GM15510 (cell line): ENCODE results near the gene ARPP21.

Source experiments
- POLR2A ChIP-seq: IDR thresholded peaks from 3 replicates; pipeline ENCODE4 v1.6.1; 2011; ENCODE audit warnings: borderline replicate concordance; ENCODE audit not compliant: insufficient read length; ENCODE audit errors: extremely low read depth

Gene ARPP21

GRCh38 chr3:35639254-35640186, at the start of gene ARPP21:
Gene ARPP21 (plus strand): TSS chr3:35639525. CDS start chr3:35681752, 42,227 bp downstream.
- no peak for TF ChIP-seq POLR2A

GRCh38 chr3:35592589-35593295, 46.6 kb upstream of the ARPP21 start:
- TF ChIP-seq POLR2A = no peak

GRCh38 chr3:35594739-35595138, 44.6 kb upstream of the ARPP21 start:
- TF ChIP-seq POLR2A = no peak

DNA sequence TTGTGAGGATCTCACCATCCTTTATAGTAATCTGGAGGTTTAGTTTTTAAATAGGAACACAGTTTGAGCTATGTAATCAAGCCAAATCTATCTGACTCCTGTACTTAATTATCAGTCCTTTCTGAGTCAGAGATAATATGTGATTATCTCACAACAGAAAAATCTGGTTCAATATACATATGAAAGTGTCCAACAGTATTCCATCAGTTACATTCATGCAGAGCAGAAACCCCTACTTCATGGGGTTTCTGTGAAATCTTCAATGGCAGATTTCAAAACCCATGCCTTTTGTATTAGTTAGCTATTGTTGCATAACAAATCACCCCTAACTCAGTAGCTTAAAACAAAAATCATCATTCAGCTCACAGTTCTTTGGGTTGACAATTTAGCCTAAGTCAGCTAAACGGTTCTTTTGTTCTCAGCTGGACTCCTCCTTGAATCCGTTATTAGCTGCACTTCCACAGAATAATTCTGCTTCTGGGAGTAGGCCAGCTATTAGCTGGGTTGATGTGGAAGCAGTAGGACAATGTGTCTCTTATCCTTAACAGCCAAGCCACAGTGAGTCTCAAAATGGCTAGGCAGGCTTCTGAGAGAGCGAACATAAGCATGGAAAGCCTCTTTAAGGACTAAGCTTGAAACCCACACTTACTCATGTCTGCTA, 42.9 kb upstream of the ARPP21 start:
- no peak for TF ChIP-seq POLR2A

- no peak for TF ChIP-seq POLR2A
Measured at GRCh38 chr3:35597490-35597889, 41.8 kb upstream of the ARPP21 start.

DNA sequence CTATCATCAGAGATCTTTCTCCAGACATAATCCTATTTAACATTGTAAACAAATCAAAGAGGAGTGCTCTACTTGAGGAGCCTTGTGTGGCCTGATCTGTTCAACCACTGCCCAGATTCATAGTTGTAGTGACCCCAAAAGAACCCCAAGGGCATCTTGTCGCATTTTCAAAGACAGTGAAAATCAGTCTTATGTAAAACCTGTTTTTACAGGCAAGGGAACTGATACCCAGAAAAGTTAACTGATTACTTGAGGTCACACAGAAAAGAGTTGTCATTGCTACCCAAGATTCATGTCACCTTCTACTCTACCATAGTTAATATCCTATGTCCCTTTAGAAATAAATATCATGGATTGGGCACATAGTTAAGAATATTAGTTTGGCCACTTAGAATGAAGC, 40.5 kb upstream of the ARPP21 start:
- TF ChIP-seq POLR2A = no peak

GRCh38 chr3:35601959-35602358, 37.4 kb upstream of the ARPP21 start:
- no peak for TF ChIP-seq POLR2A

DNA sequence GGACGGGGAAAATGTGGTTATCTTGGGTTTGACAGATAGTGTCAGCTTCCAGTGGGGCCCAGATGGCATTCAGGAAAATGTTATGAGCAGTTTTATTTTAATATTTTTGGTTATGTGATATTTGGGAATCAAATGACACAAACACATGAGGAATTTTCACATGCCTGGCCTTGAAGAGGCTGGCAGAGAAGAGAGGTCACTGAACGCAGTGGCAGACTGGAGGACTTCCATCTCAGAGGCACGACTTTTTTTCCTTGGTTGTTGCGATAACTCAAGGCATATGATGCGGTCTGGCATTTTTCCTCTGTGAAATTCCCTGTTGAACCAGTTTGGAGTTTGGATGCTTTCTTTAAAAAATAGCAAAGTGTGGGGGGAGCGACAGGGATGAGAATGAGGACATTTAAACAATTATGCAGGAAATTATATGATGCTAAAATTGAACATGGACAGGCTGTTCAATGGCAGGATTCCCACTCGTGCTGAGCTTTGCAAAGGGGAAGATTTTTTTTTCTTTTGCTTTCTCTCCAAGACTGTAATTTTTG, 36.9 kb upstream of the ARPP21 start:
- no peak for TF ChIP-seq POLR2A

GRCh38 chr3:35616346-35616745, 23.0 kb upstream of the ARPP21 start:
- no peak for TF ChIP-seq POLR2A

- no peak for TF ChIP-seq POLR2A
Measured at GRCh38 chr3:35617370-35617769, 22.0 kb upstream of the ARPP21 start.

DNA sequence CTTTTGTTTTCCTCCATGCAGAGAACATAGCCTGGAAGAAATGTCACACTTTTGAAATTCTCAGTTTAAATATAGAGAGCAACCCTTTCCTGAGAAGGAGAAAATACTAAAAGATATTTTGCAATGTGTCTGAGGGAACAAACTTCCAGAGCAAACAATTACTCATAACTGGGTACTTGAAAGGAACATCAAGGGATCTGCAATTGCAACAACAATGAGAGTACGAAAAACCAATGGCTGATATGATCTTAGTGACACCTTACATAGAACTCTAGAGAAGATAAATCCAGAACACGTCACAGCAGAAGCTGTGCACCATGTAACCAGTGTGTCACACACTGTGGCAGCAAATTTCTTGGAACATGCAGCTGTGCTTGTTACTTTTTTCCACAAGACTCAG, 14.6 kb upstream of the ARPP21 start:
- TF ChIP-seq POLR2A = no peak

- no peak for TF ChIP-seq POLR2A
Measured at GRCh38 chr3:35633332-35634124, 5.8 kb upstream of the ARPP21 start.

DNA sequence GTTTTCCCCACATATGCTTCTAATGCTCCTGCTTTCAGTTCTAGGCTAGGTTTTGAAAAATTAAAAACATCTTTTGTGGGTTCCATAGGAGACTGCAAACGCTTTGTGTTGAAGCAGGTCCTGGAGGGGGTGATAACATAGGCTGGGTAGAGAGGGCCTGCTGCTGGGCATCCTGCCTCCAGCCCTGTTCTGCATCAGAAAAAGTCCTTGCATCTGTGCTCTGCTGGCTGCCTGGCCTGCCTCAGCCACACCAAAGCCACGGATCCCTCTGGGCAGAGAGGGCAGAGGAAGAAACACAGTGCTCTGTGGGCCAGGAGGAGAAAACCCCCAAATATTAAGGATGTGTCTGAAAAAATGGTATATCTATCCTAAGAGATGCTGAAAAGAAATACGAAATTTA, 3.9 kb upstream of the ARPP21 start:
- no peak for TF ChIP-seq POLR2A
